T-helper 9 cell (primary cell): ENCODE results near the gene TGFBR3L.
"Not testable (repeated sequence)": the region's sequence is repeated elsewhere in the genome, so short reads cannot be mapped to it uniquely, and the experiment has no call there.

Experiments
- DNase-seq: peaks from one replicate; pipeline ENCODE4 v3.0.0-alpha.2; 2020

The TGFBR3L gene

DNA sequence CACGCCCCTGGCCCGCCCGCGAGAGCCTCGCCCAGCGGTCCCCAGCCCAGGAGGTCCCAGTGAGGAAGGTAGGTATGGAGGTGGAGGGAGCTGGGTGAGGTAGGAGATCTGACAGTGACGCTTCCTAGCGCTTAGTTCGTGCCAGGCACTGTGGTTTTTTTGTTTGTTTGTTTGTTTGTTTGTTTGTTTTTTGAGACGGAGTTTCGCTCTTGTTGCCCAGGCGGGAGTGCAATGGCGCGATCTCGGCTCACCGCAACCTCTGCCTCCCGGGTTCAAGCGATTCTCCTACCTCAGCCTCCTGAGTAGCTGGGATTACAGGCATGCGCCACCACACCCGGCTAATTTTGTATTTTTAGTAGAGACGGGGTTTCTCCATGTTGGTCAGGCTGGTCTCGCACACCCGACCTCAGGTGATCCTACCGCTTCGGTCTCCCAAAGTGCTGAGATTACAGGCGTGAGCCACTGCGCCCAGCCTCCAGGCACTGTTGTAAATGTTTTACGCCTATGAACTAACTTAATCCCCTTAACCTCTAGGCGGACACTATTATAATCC is 3.5 kb downstream of the TGFBR3L start:
- DNase-seq = not testable (repeated sequence)

DNA sequence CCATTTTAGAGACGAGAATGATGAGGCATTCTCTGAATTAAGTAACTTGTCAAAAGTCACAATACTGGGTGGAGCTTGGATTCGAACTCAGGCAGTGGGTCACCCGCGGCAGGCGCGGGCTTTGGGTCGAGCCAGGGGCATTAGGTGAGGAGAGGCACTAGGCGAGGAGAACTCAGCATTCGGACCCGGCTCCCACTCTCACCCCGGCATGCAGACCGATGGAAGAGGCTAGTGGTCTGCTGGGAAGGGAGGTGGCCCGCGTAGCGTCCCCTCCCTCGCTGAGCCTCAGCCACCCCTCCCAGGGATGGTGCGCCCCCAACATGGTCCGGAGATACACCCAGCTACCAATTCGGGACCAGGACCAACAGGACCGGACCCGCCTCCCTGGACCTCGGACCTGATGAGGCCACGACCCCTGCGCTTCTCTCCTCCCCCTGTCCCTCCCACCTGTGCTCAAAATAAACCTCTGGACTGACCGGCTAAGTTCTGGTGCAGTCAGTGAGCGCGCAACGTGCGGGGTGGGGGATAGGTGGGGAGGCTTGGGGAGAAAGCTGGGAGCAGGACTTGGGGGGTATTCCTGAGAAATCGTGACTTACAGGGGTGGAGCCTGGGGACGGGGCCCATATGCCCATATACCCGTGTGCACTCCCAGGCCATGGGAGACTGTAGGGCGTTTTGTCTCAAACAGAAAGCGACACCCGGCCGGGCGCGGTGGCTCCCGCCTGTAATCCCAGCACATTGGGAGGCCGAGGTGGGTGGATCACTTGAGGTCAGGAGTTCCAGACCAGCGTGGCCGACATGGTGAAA is 4.2 kb downstream of the TGFBR3L start:
- DNase-seq = no peak

DNA sequence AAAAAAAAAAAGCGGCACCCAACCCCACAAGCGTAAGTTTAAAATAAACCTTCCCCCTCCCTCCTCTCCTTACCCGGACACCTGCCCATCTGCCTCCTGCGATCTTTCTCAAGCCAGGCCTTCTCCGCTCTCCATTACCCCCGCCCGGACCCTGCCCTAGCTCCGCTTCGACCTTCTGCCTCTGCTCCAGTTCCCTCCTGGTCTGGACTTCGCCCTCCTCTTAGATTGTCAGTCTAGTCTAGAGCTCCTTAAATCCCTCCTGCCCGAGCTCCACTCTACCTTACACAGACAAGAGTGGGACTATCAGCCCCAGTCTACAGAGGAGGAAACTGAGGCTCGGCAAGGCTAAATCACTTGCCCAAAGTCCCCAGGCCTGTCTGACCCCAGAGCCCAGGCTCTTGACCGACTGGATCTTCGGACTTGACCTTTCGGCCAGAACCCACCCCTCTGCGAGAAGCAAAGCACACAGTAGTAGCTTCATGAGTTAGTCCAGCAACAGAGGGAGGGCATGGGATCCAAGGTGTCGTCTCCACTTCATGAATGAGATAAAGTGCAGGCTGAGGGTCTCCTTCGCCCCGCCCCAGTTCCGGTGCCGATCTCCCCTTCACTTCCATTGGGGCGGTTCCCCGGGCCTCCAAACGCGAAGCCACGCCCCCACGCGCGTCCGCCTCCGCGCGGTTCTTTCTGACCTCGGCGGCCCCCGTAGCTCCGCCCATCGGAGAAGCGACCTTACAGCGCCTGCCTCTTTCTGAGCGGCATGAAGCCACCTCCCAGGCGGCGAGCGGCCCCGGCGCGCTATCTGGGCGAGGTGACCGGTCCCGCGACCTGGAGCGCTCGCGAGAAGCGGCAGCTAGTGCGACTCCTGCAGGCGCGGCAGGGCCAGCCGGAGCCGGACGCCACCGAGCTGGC is 5.2 kb downstream of the TGFBR3L start, which contains the start of gene SNAPC2:
TSS of gene SNAPC2 (plus strand) at position 729 of the 909 bp plus-strand sequence. CDS start at position 758, 29 bp downstream.
- DNase-seq = peak; percentile 95

DNA sequence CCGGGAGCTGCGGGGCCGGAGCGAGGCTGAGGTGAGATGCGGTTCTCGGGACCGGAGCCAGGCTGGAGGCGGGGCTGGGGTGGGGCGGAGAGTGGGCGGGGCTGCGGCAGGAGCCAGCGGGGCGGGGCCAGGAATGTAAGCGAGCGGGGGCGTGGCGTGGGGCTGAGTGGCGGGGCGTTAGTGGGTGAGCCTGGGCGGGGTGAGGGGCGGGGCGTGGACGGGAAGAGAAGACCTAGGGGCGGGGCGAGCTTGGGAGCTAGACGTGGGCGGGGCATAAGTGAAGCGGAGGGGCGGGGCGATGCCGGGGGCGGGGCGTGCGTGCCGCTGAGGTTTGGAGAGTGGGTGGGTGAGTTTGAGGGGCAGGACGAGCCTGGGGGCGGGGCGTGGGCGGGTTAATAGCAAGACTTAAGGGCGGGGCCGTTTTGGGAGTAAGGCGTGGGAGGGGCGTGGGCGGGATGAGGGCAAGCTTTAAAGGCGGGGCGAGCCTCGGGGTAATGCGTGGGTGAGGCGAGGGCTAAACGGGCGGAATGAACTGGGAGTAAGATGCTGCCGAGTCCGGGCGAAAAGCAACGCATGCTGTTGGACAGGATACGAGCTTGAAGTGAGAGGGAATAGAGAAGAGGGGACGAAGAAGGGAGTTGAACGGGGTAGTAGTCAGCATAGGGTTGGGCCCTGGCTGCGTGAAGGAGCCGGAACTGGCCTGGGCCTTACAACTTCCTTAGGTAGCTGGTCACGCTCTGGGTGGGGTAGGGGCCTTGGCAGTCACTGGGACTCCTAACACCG is 6.1 kb downstream of the TGFBR3L start:
- peak; percentile 100 for DNase-seq

DNA sequence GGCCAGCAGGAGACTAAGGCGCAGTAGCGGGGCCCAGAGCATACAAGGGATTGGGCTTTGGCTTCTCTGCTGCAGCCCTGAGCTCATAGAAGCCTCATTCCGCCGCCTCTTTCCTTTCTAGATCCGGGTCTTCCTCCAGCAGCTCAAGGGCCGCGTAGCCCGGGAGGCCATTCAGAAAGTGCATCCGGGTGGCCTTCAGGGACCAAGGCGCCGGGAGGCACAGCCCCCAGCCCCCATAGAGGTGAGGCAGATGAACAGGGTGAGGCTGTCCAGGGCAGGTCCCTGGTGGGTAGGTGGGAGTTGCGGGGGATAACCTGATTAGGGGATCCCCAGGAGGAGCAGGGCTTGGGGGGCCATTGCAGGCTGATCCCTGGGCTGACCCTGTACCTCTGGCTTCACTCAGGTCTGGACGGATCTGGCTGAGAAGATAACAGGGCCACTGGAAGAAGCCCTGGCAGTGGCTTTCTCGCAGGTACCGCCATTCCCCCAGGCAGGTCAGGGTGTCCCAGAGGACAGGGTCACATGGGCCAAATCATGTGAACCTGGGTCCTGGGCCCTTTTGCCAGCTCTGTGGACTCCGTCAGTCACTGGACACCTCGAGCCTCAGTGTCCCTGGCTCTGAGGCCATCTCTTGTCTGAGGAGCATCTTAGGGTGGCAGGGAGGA is 6.8 kb downstream of the TGFBR3L start:
- DNase-seq = no peak

DNA sequence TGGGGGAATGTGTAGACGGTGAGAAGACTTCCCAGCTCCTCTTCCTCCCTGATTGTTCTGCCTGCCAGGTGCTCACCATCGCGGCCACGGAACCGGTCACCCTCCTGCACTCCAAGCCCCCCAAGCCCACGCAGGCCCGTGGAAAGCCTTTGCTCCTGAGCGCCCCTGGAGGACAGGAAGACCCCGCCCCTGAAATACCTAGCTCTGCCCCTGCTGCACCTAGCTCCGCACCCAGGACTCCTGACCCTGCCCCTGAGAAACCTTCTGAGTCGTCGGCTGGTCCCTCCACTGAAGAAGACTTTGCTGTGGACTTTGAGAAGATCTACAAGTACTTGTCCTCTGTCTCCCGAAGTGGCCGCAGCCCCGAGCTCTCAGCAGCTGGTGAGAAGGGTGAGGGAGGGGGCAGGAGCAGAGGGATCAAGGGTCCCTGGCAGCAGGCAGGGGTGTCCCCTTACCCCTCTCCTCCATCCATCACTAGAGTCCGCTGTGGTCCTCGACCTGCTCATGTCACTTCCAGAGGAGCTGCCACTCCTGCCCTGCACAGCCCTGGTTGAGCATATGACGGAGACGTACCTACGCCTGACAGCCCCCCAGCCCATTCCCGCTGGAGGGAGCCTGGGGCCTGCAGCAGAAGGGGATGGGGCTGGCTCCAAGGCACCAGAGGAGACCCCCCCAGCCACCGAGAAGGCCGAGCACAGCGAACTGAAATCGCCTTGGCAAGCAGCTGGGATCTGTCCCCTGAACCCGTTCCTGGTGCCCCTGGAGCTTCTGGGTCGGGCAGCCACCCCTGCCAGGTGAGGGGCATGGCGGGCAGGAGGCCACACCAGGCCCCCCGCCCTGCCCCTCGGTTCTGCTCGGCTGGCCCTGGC is 7.6 kb downstream of the TGFBR3L start:
- DNase-seq = no peak

DNA sequence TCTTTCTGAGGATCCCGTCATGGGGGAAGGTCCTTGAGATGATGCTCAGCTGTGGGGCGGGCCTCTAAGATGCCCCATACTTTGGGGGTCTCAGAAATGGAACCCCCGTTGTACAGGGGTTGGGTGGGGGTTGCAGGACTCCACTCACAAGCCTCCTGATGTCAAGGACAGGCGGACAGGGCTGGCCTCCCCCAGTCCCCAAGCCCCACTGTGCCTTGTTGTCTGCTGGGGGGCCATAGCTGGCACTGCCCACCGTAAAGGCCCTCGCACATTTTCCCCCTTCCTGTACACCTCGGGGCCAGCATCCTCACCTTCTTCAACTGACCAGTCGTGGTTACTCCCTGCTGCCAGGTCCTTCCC is 8.2 kb downstream of the TGFBR3L start:
- DNase-seq = no peak

DNA sequence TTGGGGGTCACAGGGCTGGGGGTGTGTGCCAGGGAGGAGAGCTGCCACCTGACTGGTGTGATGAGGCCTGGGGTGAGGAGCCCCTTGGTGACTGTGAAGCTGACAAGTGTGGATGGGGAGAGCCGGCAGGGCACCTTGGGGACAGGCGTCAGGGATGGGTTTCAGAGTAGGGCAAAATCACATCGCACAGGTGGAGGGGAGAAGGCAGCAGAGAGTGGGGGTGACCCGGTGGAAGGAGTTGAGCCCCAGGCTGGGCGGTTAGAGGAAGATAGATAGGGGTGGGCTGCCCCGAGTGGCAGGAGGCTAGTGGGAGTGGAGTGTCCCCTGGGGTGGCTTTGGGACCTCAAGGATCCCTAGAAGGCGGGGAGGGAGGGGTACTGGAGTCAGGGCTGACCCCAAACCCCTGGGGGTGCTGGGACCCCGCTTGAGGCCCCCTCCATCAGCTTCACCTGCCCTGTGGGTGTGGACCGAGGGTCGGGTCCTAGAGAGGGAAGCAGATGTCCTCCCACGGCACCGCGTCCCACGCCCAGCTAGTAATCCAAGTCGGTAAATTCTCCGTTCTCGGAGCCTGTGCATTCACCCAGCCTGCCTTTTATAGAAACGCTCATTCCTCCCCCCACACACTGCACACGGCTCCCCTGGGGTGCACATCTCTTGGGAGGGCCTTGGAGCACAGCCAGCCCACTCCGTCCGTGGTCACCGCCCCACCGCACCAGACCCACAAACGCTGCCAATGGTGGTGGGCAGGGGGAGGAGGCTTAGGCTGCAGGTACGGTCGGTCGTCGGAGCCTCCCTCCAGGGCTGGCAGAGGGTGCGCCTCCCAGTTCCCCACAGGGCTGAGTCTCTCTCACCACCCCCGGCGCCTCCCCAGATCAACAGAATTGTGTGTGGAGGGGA is 8.9 kb downstream of the TGFBR3L start:
- no peak for DNase-seq

DNA sequence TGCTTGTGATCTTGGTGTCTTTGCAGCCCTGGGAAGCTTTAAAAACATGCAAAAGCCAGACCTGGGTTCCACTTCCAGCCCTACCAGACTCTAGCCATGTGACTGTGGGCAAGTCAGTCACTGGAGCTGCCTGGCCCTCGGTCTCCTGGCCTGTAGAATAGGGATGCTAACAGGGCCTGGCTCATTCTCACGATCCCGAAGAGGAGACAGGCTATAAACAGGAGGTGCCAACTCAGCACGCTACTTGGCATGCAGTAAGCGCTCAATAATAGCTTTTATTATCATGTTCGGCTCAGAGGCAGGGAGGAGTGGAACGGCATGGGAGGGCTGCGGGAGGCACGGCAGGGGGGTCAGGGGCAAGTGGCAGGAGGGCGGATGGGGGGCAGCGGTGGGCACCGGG is 9.6 kb downstream of the TGFBR3L start:
- no peak for DNase-seq

DNA sequence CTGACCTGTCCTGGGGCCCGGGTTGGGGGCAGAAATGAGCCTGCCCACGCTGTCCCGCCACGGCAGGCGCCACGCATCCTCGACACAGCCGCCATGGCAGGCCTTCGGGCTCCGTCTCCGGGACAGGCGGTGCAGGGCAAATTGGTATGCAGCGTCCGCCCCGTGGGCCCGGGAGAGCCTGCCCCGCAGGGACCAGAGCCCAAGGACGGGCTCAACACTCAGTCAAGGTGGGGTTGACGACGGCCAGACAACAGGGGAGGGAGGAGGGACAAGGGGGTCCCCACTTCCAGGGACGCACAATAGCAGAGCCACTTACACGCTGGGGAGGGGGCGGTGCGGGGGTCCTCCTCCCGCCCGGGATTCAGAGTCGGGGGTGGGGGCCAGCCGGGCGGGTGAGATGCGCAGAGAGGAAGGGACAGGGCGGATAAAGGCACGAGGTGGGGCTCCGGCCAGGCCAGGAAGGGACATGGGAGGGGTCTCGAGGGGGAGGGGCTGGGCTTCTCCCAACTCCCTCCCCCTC is 10.1 kb downstream of the TGFBR3L start:
- no peak for DNase-seq

DNA sequence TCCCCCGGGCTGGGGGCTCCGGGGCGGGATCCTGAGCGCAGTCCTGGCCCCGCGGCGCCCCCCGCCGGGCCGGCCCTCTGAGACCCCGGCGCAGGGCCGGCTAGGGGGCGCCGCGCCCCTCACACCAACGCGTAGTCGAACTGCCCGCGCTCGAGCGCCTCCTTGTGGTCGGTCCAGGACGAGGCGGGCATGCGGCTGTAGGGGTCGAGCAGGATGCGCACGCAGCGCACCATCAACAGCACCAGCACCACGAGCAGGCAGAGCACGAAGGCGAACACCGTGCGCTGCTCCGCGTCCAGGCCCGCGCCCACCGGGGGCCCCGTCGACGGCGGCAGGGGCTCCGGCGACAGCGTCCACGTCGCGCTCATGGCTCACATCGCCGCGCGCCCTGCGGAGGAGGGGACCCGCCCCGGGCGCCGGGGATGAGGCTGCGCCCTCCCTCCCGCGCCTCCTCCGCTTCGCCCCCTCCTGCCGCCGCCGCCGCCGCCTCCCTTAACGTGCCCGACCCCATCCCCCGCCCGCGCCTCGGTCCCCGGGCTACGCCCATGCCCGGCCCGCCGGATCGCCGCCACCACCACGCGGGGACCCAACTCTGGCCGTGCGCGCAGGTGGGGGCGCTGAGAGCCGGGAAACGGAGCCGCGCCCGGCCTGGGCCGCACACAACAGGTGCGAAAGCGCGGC is 10.7 kb downstream of the TGFBR3L start:
- peak; percentile 74 for DNase-seq

DNA sequence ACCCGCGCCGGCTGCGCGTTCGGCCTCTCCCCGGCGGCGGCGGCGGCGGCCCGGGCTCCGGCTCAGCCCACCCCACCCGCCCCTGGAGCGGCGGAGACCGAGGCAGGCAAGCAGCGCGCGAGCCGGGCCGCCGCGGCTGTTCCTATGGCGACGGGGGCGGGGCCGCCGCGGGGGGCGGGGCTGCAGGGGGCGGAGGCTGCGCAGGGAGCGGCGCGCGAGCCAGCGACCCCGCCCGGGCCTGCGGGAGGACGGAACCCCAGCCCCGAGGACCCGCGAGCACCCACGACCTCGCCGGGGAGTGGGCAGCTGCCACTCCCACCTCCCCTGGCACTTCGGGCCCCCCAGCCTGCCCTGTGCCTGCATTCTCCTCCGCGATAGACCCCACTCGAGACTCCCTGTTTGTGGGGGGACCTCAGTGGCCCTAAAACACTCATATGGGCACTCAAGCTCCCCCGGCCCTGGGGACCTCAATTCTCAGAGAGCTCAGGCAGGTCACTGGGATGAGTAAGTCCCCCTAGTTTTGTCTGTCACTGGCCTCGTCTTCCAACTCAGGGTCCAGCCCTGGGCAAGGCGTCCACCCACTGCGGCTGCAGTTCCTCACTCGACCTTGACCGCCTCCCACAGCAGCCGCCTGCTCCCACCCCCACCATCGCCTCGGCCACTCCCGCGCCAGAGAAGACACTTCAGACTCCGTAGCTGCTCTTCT is 11.5 kb downstream of the TGFBR3L start, which contains the start of gene CTXN1:
TSS of gene CTXN1 (minus strand) at position 115 of the 706 bp plus-strand sequence. CDS start 597 bp downstream, outside the sequence.
- DNase-seq = peak; percentile 80

DNA sequence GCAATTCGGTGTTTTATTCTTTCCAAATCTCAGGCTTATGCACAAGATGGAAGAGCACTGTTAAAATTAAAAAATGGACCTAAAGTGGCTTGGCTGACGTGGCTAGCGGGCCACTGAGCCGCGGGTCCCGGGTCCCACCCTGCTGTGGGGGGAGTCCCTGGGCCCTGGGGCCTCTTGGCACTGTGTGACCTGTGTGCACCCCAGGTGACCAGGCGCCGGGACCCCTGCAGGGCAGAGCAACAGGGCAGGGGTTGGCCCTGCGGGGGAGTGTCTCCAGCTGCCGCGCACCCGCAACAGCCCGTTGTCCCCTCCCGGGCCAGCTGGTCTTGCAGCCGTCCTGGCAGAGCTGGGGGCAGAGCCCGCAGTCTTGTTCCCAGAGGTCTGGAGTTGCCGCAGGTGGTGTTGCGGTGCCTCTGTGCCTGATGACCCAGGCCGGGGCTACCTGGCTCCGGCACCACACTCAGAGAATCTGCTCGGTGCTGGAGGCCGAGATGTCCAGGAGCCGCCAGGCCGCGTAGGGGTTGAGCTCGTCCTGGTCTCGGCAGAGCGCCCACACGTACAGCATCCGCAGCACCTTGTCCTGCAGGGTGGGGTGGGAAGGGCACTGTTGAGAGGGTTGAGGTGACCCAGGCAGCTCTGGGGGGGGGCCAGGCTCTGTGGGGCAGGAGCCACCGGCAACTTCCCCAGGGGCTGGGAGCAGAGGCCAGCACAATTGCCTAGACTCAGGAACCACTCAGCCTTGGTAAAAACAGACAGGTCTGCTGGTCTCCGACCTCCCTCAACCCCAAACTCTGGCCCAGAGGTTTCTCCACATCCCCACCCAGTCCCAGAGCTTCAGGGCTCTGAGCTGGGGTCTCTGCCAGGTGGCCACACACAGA is 12.3 kb downstream of the TGFBR3L start:
- DNase-seq = no peak

DNA sequence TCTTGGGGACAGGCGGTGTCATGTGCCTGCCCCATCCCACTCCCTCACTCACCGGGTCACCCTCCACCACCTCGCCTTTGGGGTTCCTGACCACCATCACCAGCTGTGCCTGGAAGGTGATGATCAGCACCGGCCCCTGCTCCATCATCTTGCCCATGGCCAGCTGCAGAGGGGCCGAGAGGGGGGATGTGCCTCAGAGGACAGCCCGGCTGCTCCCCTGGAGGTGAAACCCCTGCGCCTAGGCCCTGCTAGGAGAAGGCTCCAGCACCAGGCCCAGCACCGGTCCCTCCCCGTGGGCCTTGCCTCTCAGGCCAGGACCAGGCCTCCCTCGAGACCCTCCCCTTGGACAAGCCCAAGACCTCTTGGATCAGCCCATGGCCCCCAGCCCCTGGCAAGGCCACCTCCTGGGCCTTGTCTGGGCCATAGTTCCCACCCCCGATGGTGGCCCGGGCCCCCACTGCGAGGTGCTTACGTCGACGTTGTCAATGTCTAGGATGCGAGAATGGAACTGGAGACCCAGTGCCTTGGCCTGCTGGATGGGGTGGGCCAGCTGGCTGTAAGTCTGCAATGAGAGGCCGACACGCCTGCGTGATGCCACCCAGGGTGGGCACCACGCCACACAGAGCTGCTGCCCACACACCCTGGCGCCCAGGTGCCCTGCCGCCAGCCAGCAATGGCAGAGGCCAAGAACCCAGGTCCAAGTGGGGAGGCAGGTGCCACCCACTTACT is 13.1 kb downstream of the TGFBR3L start:
- DNase-seq = no peak

DNA sequence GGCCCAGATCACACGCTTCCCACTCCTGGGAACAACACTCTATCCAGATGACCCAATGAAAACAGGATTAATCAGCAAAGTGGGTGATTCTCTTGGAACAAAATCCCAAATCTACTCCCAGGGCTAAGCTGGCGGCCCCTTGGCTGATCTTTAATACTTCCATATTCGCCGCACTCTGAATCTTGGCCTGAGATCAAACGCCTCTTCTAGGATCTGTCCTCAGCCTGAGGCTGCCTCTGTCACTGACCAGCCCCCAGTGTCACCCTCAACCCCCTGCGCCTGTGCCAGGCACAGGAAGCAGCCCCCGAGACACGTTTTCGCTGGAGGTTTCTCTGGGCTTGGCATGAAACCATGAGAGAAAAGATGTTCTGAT is 13.7 kb downstream of the TGFBR3L start:
- DNase-seq = no peak
